MM.1S (cell line): ENCODE results near the gene ZSCAN5C.

Experiments used
- DNase-seq: peaks from one replicate; pipeline ENCODE4 v3.0.0-alpha.2; 2015
- H2AFZ ChIP-seq: fragments of 300-600 bp; sonication (generic); 2 replicates; pipeline ENCODE4 v1.6.0; 2016; ENCODE audit warnings: antibody characterized with exemption, low read length
- H3F3A ChIP-seq: fragments of 300-600 bp; sonication (generic); 2 replicates; pipeline ENCODE4 v1.6.1; 2016; ENCODE audit warnings: mild to moderate bottlenecking, antibody characterized with exemption, low read length, moderate library complexity, mixed read lengths; ENCODE audit not compliant: insufficient read depth
- H3K27ac ChIP-seq: fragments of 300-600 bp; sonication (generic); 2 replicates; pipeline ENCODE4 v1.5.1; 2016; ENCODE audit warnings: mild to moderate bottlenecking, low read length
- H3K27me3 ChIP-seq: fragments of 300-600 bp; sonication (generic); replicated peaks from 2 replicates; pipeline ENCODE4 v1.6.0; 2016; ENCODE audit warnings: low read length; ENCODE audit not compliant: insufficient read depth
- H3K36me3 ChIP-seq: fragments of 300-600 bp; sonication (generic); replicated peaks from 2 replicates; pipeline ENCODE4 v1.6.1; 2016; ENCODE audit warnings: mild to moderate bottlenecking, low read length, mixed read lengths; ENCODE audit not compliant: insufficient read depth
- H3K4me1 ChIP-seq: fragments of 300-600 bp; sonication (generic); 2 replicates; pipeline ENCODE4 v1.6.1; 2016; ENCODE audit warnings: low read length, mixed read lengths
- H3K4me2 ChIP-seq: fragments of 300-600 bp; sonication (generic); 2 replicates; pipeline ENCODE4 v1.6.0; 2016; ENCODE audit warnings: low read depth, low read length
- H3K4me3 ChIP-seq: fragments of 300-600 bp; sonication (generic); 2 replicates; pipeline ENCODE4 v1.5.1; 2016; ENCODE audit warnings: low read length, mixed read lengths
- H3K79me2 ChIP-seq: fragments of 300-600 bp; sonication (generic); 2 replicates; pipeline ENCODE4 v1.6.1; 2016; ENCODE audit warnings: mixed run types, low read length, mixed read lengths
- H3K9ac ChIP-seq: fragments of 300-600 bp; sonication (generic); 2 replicates; pipeline ENCODE4 v1.6.1; 2016; ENCODE audit warnings: low read length, mixed read lengths
- H3K9me2 ChIP-seq: fragments of 300-600 bp; sonication (generic); replicated peaks from 2 replicates; pipeline ENCODE4 v1.6.1; 2016; ENCODE audit warnings: mild to moderate bottlenecking, low read length, mixed read lengths; ENCODE audit not compliant: insufficient read depth
- H3K9me3 ChIP-seq: fragments of 300-600 bp; sonication (generic); replicated peaks from 2 replicates; pipeline ENCODE4 v1.6.1; 2016; ENCODE audit warnings: mild to moderate bottlenecking, low read length, mixed read lengths; ENCODE audit not compliant: insufficient read depth
- H4K20me1 ChIP-seq: fragments of 300-600 bp; sonication (generic); 2 replicates; pipeline ENCODE4 v1.6.1; 2016; ENCODE audit warnings: mild to moderate bottlenecking, low read length, moderate library complexity, mixed read lengths; ENCODE audit not compliant: insufficient read depth
- CTCF ChIP-seq: fragments of 300-600 bp; sonication (generic); IDR thresholded peaks from 2 replicates; pipeline ENCODE4 v1.5.1; 2016; ENCODE audit warnings: antibody characterized with exemption, low read length, mixed read lengths
- EZH2 ChIP-seq: fragments of 300-600 bp; sonication (generic); optimal IDR thresholded peaks from 2 replicates; pipeline ENCODE3; 2017; ENCODE audit warnings: low read depth, mild to moderate bottlenecking, antibody characterized with exemption, low read length, mixed read lengths
- EZH2phosphoT487 ChIP-seq: fragments of 300-600 bp; sonication (generic); IDR thresholded peaks from 2 replicates; pipeline ENCODE4 v1.6.1; 2018; ENCODE audit warnings: antibody characterized with exemption, low read length

The ZSCAN5C gene, protein sequence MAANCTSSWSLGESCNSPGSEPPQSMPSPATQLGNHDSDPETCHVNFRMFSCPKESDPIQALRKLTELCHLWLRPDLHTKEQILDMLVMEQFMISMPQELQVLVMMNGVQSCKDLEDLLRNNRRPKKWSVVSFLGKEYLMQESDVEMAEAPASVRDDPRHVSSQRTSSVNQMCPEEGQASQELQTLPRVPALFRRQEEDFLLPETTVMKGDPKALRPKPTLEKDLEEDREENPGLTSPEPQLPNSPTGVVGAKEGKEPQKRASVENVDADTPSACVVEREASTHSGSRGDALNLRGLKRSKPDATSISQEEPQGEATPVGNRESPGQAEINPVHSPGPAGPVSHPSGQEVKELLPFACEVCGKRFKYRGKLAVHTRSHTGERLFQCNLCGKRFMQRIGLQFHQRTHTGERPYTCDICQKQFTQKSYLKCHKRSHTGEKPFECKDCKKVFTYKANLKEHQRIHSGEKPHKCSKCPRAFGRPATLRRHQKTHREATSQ

DNA sequence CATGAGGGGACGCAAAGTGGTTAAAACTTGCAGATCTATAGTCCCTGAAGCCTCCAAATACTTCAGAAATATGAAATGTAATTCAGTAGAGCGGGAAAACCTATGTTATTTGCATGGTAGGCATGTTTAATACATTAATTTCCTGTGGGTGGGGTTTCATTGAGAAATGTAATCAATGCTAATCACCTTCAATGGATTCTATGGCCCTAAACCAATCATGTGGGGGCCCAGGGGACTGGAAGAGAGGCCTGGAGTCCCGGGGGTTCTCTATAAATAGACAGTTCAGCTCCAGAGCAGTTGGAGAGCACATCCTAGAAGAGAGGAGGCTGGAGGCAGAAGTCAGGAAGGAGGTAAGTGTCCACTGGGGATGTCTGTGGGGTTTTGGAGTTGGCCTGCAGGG, at the start of gene ZSCAN5C:
Gene ZSCAN5C (plus strand): TSS at position 301 of the 400 bp plus-strand sequence. CDS start 3,641 bp downstream, outside the sequence.
- no peak within 1 kb of the TSS for H3K9ac ChIP-seq
- no peaks in the 10 kb centered on the region for H4K20me1 ChIP-seq
- no peak within 1 kb of the TSS for H3K27ac ChIP-seq
- H3K27me3 ChIP-seq: peaks cover 61% of the 10 kb centered on the region
- H3K9me3 ChIP-seq: no peaks in the 10 kb centered on the region
- H3K4me2 ChIP-seq: no peak within 1 kb of the TSS
- H3K4me3 ChIP-seq: no peak within 1 kb of the TSS
- no peak within 1 kb of the TSS for H2AFZ ChIP-seq
- H3K79me2 ChIP-seq: no peaks in the 10 kb centered on the region
- no peaks in the 10 kb centered on the region for H3F3A ChIP-seq
- no peak for DNase-seq
- TF ChIP-seq EZH2phosphoT487 (no peak), EZH2 (no peak), CTCF (no peak)
- no peaks in the 10 kb centered on the region for H3K9me2 ChIP-seq
- no peaks in the 10 kb centered on the region for H3K36me3 ChIP-seq
- H3K4me1 ChIP-seq: no peaks in the 10 kb centered on the region

GRCh38 chr19:56152644-56153043, 49.4 kb upstream of the ZSCAN5C start:
- no peak overlapping the region for H3K27ac ChIP-seq

GRCh38 chr19:56153507-56153906, 48.6 kb upstream of the ZSCAN5C start:
- DNase-seq: no peak
- Histone ChIP-seq H3K4me3 (no peak overlapping the region), H3K36me3 (no peaks in the 10 kb centered on the region), H3K79me2 (peaks cover 12% of the 10 kb centered on the region), H3K9ac (no peak overlapping the region), H4K20me1 (no peaks in the 10 kb centered on the region), H3K27ac (no peak overlapping the region), H3K27me3 (no peaks in the 10 kb centered on the region), H3F3A (no peaks in the 10 kb centered on the region), H2AFZ (no peak overlapping the region), H3K9me3 (no peaks in the 10 kb centered on the region), H3K4me1 (no peaks in the 10 kb centered on the region), H3K4me2 (no peak overlapping the region), H3K9me2 (no peaks in the 10 kb centered on the region)
- TF ChIP-seq EZH2: no peak
- no peak for TF ChIP-seq EZH2phosphoT487
- no peak for TF ChIP-seq CTCF

More at GRCh38 chr19:56152644-56153043, 49.4 kb upstream of the ZSCAN5C start:
- Histone ChIP-seq H3K9me3 (no peaks in the 10 kb centered on the region), H4K20me1 (no peaks in the 10 kb centered on the region), H3K4me1 (no peaks in the 10 kb centered on the region), H3K79me2 (peaks cover 12% of the 10 kb centered on the region), H3K4me3 (no peak overlapping the region), H3K36me3 (no peaks in the 10 kb centered on the region), H3F3A (no peaks in the 10 kb centered on the region), H3K27me3 (no peaks in the 10 kb centered on the region), H3K9ac (no peak overlapping the region), H3K9me2 (no peaks in the 10 kb centered on the region), H3K4me2 (no peak overlapping the region), H2AFZ (no peak overlapping the region)
- TF ChIP-seq CTCF (no peak), EZH2 (no peak), EZH2phosphoT487 (no peak)
- DNase-seq: no peak
